HEK293 (cell line): ENCODE measurements around the gene GAS7.

Source experiments
- CTCF ChIA-PET: fragments of 350-600 bp; formaldehyde crosslinking; extraction: SDS; loops from one replicate; lab custom pipeline; 2021; ENCODE audit warnings: antibody characterized with exemption; lab: Yijun Ruan, JAX
- POLR2A ChIA-PET: fragments of 300-600 bp; formaldehyde crosslinking; extraction: SDS; loops from one replicate; lab custom pipeline; 2020; ENCODE audit warnings: antibody characterized with exemption, inconsistent platforms; lab: Yijun Ruan, JAX
- H3K27ac ChIP-seq: fragments of 200-500 bp; sonication (Bioruptor generic); 2 replicates; pipeline ENCODE4 v1.5.1; 2014; ENCODE audit warnings: low read depth, low read length, control low read depth, inconsistent platforms; ENCODE audit errors: extremely low read depth
- H3K36me3 ChIP-seq, 2 experiments: fragments of 200-500 bp in 1 of 2; sonication (Bioruptor generic) in 1 of 2; 1 replicate in 1 of 2; 2 replicates in 1 of 2; pipeline ENCODE4 v1.5.1; 2014 to 2017; ENCODE audit warnings: inconsistent platforms in 2 of 2, low read length in 2 of 2; ENCODE audit not compliant: control insufficient read depth in 2 of 2, insufficient read depth in 1 of 2
- H3K4me1 ChIP-seq: fragments of 200-500 bp; sonication (Bioruptor generic); 2 replicates; pipeline ENCODE4 v1.5.1; 2014; ENCODE audit warnings: mild to moderate bottlenecking, low read length, inconsistent platforms; ENCODE audit not compliant: control insufficient read depth, insufficient read depth
- H3K4me3 ChIP-seq: 2 replicates; pipeline ENCODE4 v1.5.1; 2011; ENCODE audit warnings: low read depth, mild to moderate bottlenecking, control low read depth, low read length, moderate library complexity
- H3K9me3 ChIP-seq: fragments of 200-500 bp; sonication (Bioruptor generic); 2 replicates; pipeline ENCODE4 v1.5.1; 2014; ENCODE audit warnings: low read depth, low read length, inconsistent platforms; ENCODE audit not compliant: control insufficient read depth, insufficient read depth
- KLF10 ChIP-seq: fragments of 450-650 bp; IDR thresholded peaks from 2 replicates; pipeline ENCODE4 v1.5.1; 2018; ENCODE audit warnings: missing biosample characterization, mild to moderate bottlenecking, missing genetic modification characterization
- KLF16 ChIP-seq: fragments of 450-650 bp; formaldehyde crosslinking; IDR thresholded peaks from 2 replicates; pipeline ENCODE4 v1.5.1; 2017; ENCODE audit warnings: missing biosample characterization, missing genetic modification characterization
- MZF1 ChIP-seq: fragments of 450-650 bp; formaldehyde crosslinking; IDR thresholded peaks from 2 replicates; pipeline ENCODE4 v1.5.1; 2017; ENCODE audit warnings: missing biosample characterization, missing genetic modification characterization, borderline replicate concordance
- ZBTB17 ChIP-seq: fragments of 450-650 bp; formaldehyde crosslinking; IDR thresholded peaks from 2 replicates; pipeline ENCODE4 v1.5.1; 2016; ENCODE audit warnings: missing biosample characterization, missing genetic modification characterization
- ZNF114 ChIP-seq: fragments of 450-650 bp; formaldehyde crosslinking; IDR thresholded peaks from 2 replicates; pipeline ENCODE4 v1.5.0; 2017; ENCODE audit warnings: missing biosample characterization, missing genetic modification characterization
- ZNF174 ChIP-seq: fragments of 450-650 bp; formaldehyde crosslinking; IDR thresholded peaks from 2 replicates; pipeline ENCODE4 v1.5.0; 2017; ENCODE audit warnings: missing biosample characterization, mild to moderate bottlenecking, missing genetic modification characterization
- ZNF184 ChIP-seq: fragments of 450-650 bp; IDR thresholded peaks from 2 replicates; pipeline ENCODE4 v1.5.1; 2018; ENCODE audit warnings: missing biosample characterization, mild to moderate bottlenecking, missing genetic modification characterization
- ZNF610 ChIP-seq: fragments of 450-650 bp; formaldehyde crosslinking; IDR thresholded peaks from 2 replicates; pipeline ENCODE4 v1.5.1; 2016; ENCODE audit warnings: missing biosample characterization, missing genetic modification characterization, borderline replicate concordance
- ZNF791 ChIP-seq: fragments of 450-650 bp; formaldehyde crosslinking; IDR thresholded peaks from 2 replicates; pipeline ENCODE4 v1.5.1; 2016; ENCODE audit warnings: missing biosample characterization, missing genetic modification characterization
- ZNF837 ChIP-seq: fragments of 450-650 bp; formaldehyde crosslinking; IDR thresholded peaks from 2 replicates; pipeline ENCODE4 v1.5.1; 2016; ENCODE audit warnings: missing biosample characterization, missing genetic modification characterization
- ZNF843 ChIP-seq: fragments of 450-650 bp; formaldehyde crosslinking; IDR thresholded peaks from 2 replicates; pipeline ENCODE4 v1.5.1; 2016; ENCODE audit warnings: missing biosample characterization, missing genetic modification characterization
- TF ChIP-seq, protein P1 (sequence below): fragments of 450-650 bp; formaldehyde crosslinking; IDR thresholded peaks from 2 replicates; pipeline ENCODE4 v1.5.1; 2017; ENCODE audit warnings: missing biosample characterization, missing genetic modification characterization
- TF ChIP-seq, protein P2 (sequence below): fragments of 450-650 bp; formaldehyde crosslinking; IDR thresholded peaks from 2 replicates; pipeline ENCODE4 v1.5.1; 2016; ENCODE audit warnings: missing biosample characterization, missing genetic modification characterization, borderline replicate concordance
- TF ChIP-seq, protein P3 (sequence below): fragments of 450-650 bp; formaldehyde crosslinking; IDR thresholded peaks from 2 replicates; pipeline ENCODE4 v1.5.1; 2016; ENCODE audit warnings: missing biosample characterization, missing genetic modification characterization, low read depth
- TF ChIP-seq, protein P4 (sequence below): fragments of 450-650 bp; formaldehyde crosslinking; IDR thresholded peaks from 2 replicates; pipeline ENCODE4 v1.5.1; 2016; ENCODE audit warnings: missing biosample characterization, missing genetic modification characterization
- TF ChIP-seq, protein P5 (sequence below): fragments of 450-650 bp; IDR thresholded peaks from 2 replicates; pipeline ENCODE4 v1.5.1; 2018; ENCODE audit warnings: missing biosample characterization, missing genetic modification characterization

The GAS7 gene

GRCh38 chr17:10118788-10119130 lies 79.6 kb downstream of the GAS7 start:
- Histone ChIP-seq H3K36me3 (no peaks in the 10 kb centered on the region), H3K4me1 (peaks cover 13% of the 10 kb centered on the region), H3K27ac (no peak overlapping the region), H3K4me3 (no peak overlapping the region), H3K9me3 (no peaks in the 10 kb centered on the region)
- ChIA-PET CTCF (no interaction called here), POLR2A (no interaction called here)
- TF ChIP-seq MZF1 (tag by site-specific recombination): peak; percentile 36; the same call in 1 of the 2 replicates
- no peak for TF ChIP-seq ZNF114 (tag by site-specific recombination)
- no peak for TF ChIP-seq ZNF791 (tag by site-specific recombination)

DNA sequence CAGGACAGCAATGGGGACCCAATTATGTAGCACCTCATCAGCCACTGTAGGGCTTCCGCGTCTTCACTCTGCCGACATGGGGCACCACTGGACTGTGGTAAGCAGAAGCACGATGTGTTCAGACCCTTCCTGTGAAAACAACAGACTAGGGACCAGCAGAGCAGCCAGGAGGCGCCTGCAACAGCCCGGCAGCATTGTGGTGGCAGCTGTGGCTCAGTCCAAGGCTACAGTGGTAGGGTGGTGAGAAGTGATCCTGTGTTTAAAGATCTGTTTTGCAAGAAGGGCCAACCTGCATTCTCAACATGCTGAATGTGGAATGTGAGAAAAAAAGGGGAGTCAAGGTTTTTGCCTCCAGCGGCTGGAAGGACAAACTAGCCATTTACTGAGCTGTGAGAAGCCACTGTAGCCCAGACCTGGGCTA lies 80.8 kb downstream of the GAS7 start:
- Histone ChIP-seq H3K4me3 (no peak overlapping the region), H3K27ac (no peak overlapping the region; the same call in 1 of the 2 replicates), H3K9me3 (no peaks in the 10 kb centered on the region), H3K36me3 (no peaks in the 10 kb centered on the region), H3K4me1 (peaks cover 13% of the 10 kb centered on the region)
- ChIA-PET CTCF (no interaction called here), POLR2A (no interaction called here)
- TF ChIP-seq, protein P1, sequence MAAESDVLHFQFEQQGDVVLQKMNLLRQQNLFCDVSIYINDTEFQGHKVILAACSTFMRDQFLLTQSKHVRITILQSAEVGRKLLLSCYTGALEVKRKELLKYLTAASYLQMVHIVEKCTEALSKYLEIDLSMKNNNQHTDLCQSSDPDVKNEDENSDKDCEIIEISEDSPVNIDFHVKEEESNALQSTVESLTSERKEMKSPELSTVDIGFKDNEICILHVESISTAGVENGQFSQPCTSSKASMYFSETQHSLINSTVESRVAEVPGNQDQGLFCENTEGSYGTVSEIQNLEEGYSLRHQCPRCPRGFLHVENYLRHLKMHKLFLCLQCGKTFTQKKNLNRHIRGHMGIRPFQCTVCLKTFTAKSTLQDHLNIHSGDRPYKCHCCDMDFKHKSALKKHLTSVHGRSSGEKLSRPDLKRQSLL (tag by site-specific recombination): no peak
- TF ChIP-seq, protein P2, sequence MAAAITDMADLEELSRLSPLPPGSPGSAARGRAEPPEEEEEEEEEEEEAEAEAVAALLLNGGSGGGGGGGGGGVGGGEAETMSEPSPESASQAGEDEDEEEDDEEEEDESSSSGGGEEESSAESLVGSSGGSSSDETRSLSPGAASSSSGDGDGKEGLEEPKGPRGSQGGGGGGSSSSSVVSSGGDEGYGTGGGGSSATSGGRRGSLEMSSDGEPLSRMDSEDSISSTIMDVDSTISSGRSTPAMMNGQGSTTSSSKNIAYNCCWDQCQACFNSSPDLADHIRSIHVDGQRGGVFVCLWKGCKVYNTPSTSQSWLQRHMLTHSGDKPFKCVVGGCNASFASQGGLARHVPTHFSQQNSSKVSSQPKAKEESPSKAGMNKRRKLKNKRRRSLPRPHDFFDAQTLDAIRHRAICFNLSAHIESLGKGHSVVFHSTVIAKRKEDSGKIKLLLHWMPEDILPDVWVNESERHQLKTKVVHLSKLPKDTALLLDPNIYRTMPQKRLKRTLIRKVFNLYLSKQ: no peak
- TF ChIP-seq ZNF837 (tag by site-specific recombination) (no peak), KLF10 (tag by site-specific recombination) (no peak), ZNF174 (tag by site-specific recombination) (no peak), ZNF184 (tag by site-specific recombination) (no peak), ZNF843 (no peak), KLF16 (tag by site-specific recombination) (no peak), MZF1 (tag by site-specific recombination) (no peak), ZBTB17 (tag by site-specific recombination) (no peak), ZNF610 (no peak)
- TF ChIP-seq, protein P3, sequence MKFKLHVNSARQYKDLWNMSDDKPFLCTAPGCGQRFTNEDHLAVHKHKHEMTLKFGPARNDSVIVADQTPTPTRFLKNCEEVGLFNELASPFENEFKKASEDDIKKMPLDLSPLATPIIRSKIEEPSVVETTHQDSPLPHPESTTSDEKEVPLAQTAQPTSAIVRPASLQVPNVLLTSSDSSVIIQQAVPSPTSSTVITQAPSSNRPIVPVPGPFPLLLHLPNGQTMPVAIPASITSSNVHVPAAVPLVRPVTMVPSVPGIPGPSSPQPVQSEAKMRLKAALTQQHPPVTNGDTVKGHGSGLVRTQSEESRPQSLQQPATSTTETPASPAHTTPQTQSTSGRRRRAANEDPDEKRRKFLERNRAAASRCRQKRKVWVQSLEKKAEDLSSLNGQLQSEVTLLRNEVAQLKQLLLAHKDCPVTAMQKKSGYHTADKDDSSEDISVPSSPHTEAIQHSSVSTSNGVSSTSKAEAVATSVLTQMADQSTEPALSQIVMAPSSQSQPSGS (tag by site-specific recombination): no peak
- TF ChIP-seq, protein P4, sequence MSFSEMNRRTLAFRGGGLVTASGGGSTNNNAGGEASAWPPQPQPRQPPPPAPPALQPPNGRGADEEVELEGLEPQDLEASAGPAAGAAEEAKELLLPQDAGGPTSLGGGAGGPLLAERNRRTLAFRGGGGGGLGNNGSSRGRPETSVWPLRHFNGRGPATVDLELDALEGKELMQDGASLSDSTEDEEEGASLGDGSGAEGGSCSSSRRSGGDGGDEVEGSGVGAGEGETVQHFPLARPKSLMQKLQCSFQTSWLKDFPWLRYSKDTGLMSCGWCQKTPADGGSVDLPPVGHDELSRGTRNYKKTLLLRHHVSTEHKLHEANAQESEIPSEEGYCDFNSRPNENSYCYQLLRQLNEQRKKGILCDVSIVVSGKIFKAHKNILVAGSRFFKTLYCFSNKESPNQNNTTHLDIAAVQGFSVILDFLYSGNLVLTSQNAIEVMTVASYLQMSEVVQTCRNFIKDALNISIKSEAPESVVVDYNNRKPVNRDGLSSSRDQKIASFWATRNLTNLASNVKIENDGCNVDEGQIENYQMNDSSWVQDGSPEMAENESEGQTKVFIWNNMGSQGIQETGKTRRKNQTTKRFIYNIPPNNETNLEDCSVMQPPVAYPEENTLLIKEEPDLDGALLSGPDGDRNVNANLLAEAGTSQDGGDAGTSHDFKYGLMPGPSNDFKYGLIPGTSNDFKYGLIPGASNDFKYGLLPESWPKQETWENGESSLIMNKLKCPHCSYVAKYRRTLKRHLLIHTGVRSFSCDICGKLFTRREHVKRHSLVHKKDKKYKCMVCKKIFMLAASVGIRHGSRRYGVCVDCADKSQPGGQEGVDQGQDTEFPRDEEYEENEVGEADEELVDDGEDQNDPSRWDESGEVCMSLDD (tag by site-specific recombination): no peak
- TF ChIP-seq, protein P5, sequence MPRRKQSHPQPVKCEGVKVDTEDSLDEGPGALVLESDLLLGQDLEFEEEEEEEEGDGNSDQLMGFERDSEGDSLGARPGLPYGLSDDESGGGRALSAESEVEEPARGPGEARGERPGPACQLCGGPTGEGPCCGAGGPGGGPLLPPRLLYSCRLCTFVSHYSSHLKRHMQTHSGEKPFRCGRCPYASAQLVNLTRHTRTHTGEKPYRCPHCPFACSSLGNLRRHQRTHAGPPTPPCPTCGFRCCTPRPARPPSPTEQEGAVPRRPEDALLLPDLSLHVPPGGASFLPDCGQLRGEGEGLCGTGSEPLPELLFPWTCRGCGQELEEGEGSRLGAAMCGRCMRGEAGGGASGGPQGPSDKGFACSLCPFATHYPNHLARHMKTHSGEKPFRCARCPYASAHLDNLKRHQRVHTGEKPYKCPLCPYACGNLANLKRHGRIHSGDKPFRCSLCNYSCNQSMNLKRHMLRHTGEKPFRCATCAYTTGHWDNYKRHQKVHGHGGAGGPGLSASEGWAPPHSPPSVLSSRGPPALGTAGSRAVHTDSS (tag by site-specific recombination): no peak
